SK-N-SH treated with all-trans-retinoic acid at 6 μM for 48 hours (cell line): Measurements from ENCODE around the gene GHRHR.

Source experiments
- CREB5 ChIP-seq: fragments of 250-450 bp; sonication (Bioruptor Pico); IDR thresholded peaks from 2 replicates; pipeline ENCODE4 v1.5.1; 2020; ENCODE audit warnings: low read depth, mild to moderate bottlenecking, moderate library complexity
- CSDC2 ChIP-seq: fragments of 250-450 bp; sonication (Bioruptor Pico); IDR thresholded peaks from 2 replicates; pipeline ENCODE4 v1.5.0; 2020; ENCODE audit warnings: mild to moderate bottlenecking, moderate library complexity
- CSRNP3 ChIP-seq: fragments of 250-450 bp; sonication (Bioruptor Pico); IDR thresholded peaks from 2 replicates; pipeline ENCODE4 v1.5.1; 2021; ENCODE audit warnings: mild to moderate bottlenecking, moderate library complexity
- ISL1 ChIP-seq: fragments of 250-450 bp; sonication (Bioruptor Pico); IDR thresholded peaks from 2 replicates; pipeline ENCODE4 v2.1.2; 2022; ENCODE audit warnings: mild to moderate bottlenecking, moderate library complexity
- PATZ1 ChIP-seq: fragments of 250-450 bp; sonication (Bioruptor Pico); IDR thresholded peaks from 2 replicates; pipeline ENCODE4 v1.8.0; 2020; ENCODE audit warnings: mild to moderate bottlenecking, moderate library complexity, borderline replicate concordance
- RARB ChIP-seq: fragments of 250-450 bp; sonication (Bioruptor Pico); IDR thresholded peaks from 2 replicates; pipeline ENCODE4 v1.8.0; 2021; ENCODE audit warnings: mild to moderate bottlenecking, moderate library complexity
- TOX ChIP-seq: fragments of 250-450 bp; sonication (Bioruptor Pico); IDR thresholded peaks from 2 replicates; pipeline ENCODE4 v1.8.0; 2021; ENCODE audit warnings: mild to moderate bottlenecking, moderate library complexity, borderline replicate concordance
- TSHZ2 ChIP-seq: fragments of 250-450 bp; sonication (Bioruptor Pico); IDR thresholded peaks from 2 replicates; pipeline ENCODE4 v1.5.0; 2020; ENCODE audit warnings: mild to moderate bottlenecking, moderate library complexity
- ZC3H10 ChIP-seq: fragments of 250-450 bp; sonication (Bioruptor Pico); IDR thresholded peaks from 2 replicates; pipeline ENCODE4 v1.5.1; 2021; ENCODE audit warnings: mild to moderate bottlenecking, moderate library complexity
- ZNF565 ChIP-seq: fragments of 450-650 bp; formaldehyde crosslinking; conservative IDR thresholded peaks from 2 replicates; pipeline ENCODE4 v1.5.0; 2020; ENCODE audit warnings: low read depth, mild to moderate bottlenecking, moderate library complexity

GRCh38 chr7:30934225-30934624, 29.5 kb upstream of the GHRHR start:
- no peak for TF ChIP-seq TSHZ2 (CRISPR knock-in tag)
- no peak for TF ChIP-seq TOX
- TF ChIP-seq ZC3H10 (CRISPR knock-in tag), result no peak
- no peak for TF ChIP-seq CREB5 (CRISPR knock-in tag)
- no peak for TF ChIP-seq CSDC2 (CRISPR knock-in tag)
- no peak for TF ChIP-seq CSRNP3 (CRISPR knock-in tag)
- TF ChIP-seq RARB (CRISPR knock-in tag), result no peak
- TF ChIP-seq ZNF565, result no peak
- TF ChIP-seq ISL1 (CRISPR knock-in tag), result no peak
- TF ChIP-seq PATZ1 (CRISPR knock-in tag), result no peak
